Aorta (tissue), 5 donors: Measurements from ENCODE around the gene KRT73. TPM values are rescaled to one million over a fixed set of nuclear protein-coding genes. Genes with fewer than 3 reads are reported as not detected.

Source experiments
- ATAC-seq: fragments of 200-7000 bp; cut with Tn5 transposase; one replicate; pipeline ENCODE4 v1.9.1; 2022; ENCODE audit warnings: moderate library complexity; ENCODE audit not compliant: low FRiP score
- DNase-seq, 2 donors: peaks; one replicate each; pipeline ENCODE4 v3.0.0-alpha.2; 2020
- H3K27ac ChIP-seq, 2 donors: one replicate each; pipeline ENCODE4 v1.5.1; 2013; ENCODE audit warnings: low read length in 2 of 2, mild to moderate bottlenecking in 2 of 2, moderate library complexity in 2 of 2, control low read depth in 1 of 2, inconsistent platforms in 1 of 2, low read depth in 1 of 2
- H3K27me3 ChIP-seq, 2 donors: one replicate each; pipeline ENCODE4 v1.6.1; 2013; ENCODE audit warnings: control low read depth in 1 of 2, low read length in 1 of 2, mild to moderate bottlenecking in 1 of 2, moderate library complexity in 1 of 2; ENCODE audit not compliant: insufficient read depth in 2 of 2, control insufficient read depth in 1 of 2
- H3K36me3 ChIP-seq, 2 donors: one replicate each; pipeline ENCODE4 v1.6.1; 2013; ENCODE audit warnings: control low read depth in 1 of 2, low read length in 1 of 2, mild to moderate bottlenecking in 1 of 2; ENCODE audit not compliant: insufficient read depth in 2 of 2, control insufficient read depth in 1 of 2
- H3K4me1 ChIP-seq, 2 donors: one replicate each; pipeline ENCODE4 v1.6.1; 2013; ENCODE audit warnings: low read length in 2 of 2, control low read depth in 1 of 2, mild to moderate bottlenecking in 1 of 2, moderate library complexity in 1 of 2; ENCODE audit not compliant: insufficient read depth in 2 of 2, control insufficient read depth in 1 of 2
- H3K4me3 ChIP-seq, 2 donors: one replicate each; pipeline ENCODE4 v1.5.1; 2013; ENCODE audit warnings: low read length in 2 of 2, control low read depth in 1 of 2, mild to moderate bottlenecking in 1 of 2
- H3K9me3 ChIP-seq: one replicate; pipeline ENCODE4 v1.6.1; 2013; ENCODE audit warnings: mild to moderate bottlenecking, low read length; ENCODE audit not compliant: control insufficient read depth
- whole genome bisulfite sequencing, 2 donors: extraction: QIAGEN DNeasy Blood & Tissue Kit; methylation state at CpG; one replicate each; pipeline ENCODE4 v1.1.7; 2013; 5-methylcytosine and 5-hydroxymethylcytosine counted together
- intact Hi-C, 2 donors: fragments of 100-400 bp; cut with DNase I; formaldehyde crosslinking; loops; one replicate each; pipeline versions ENCODE4 v1.14.2 to v1.15.0; 2022
- polyA plus RNA-seq, 2 donors: library from polyadenylated mRNA; stranded (reverse); fragments of 200-250 nt; gene quantifications; one replicate each; pipeline ENCODE4 v1.2.3, GENCODE V29; 2013
- total RNA-seq, 2 donors: library from RNA; stranded (reverse); fragmentation: NEBNext Ultra II Directional; extraction: Animal tissue kit (Norgen Biotek cat#: 25700); gene quantifications; one replicate each; pipeline ENCODE4 v1.2.1, GENCODE V29; 2021
- donor health status: healthy with polysubstance abuse.
- donor health status: Bipolar disorder and iron deficiency.
- donor health status: DM: no; HTN: no; CAD: no.
- donor health status: DM: no; HTN: no; CAD: no.
- donor health status: DM: yes; HTN: yes; CAD: no.

Gene KRT73
- total and polyA plus RNA-seq, 4 donors = not detected

GRCh38 chr12:52566847-52567291, 51.5 kb downstream of the KRT73 start:
- DNase-seq (no peak), ATAC-seq (no peak)
- intact Hi-C loops = no loop called here
- no peaks in the 10 kb centered on the region for H3K9me3 ChIP-seq
- no peaks in the 10 kb centered on the region for H3K4me1 ChIP-seq
- no peaks in the 10 kb centered on the region for H3K27me3 ChIP-seq
- no peak overlapping the region for H3K4me3 ChIP-seq
- no peak overlapping the region for H3K27ac ChIP-seq
- no peaks in the 10 kb centered on the region for H3K36me3 ChIP-seq
- WGBS, 2 donors = 64 to 70% methylated on average over 8 of the region's 8 CpGs

- DNase-seq (peak in 1 of 2 donors; percentile 18), ATAC-seq (no peak)
- Histone ChIP-seq H3K4me3 (no peak overlapping the region), H3K27ac (no peak overlapping the region), H3K36me3 (no peaks in the 10 kb centered on the region), H3K4me1 (no peaks in the 10 kb centered on the region), H3K27me3 (no peaks in the 10 kb centered on the region), H3K9me3 (no peaks in the 10 kb centered on the region)
- 32 to 36% methylated on average over 1 of the region's 1 CpG for WGBS, 2 donors
- intact Hi-C loops = no loop called here
Observed at GRCh38 chr12:52564582-52564981, 53.8 kb downstream of the KRT73 start.

- intact Hi-C loops = no loop called here
- H3K36me3 ChIP-seq = no peaks in the 10 kb centered on the region
- H3K27ac ChIP-seq = no peak overlapping the region
- H3K27me3 ChIP-seq = no peaks in the 10 kb centered on the region
- ATAC-seq (no peak), DNase-seq (no peak)
- H3K4me1 ChIP-seq = no peaks in the 10 kb centered on the region
- 66% methylated on average over 3 of the region's 3 CpGs for WGBS, 2 donors
- H3K9me3 ChIP-seq = no peaks in the 10 kb centered on the region
- H3K4me3 ChIP-seq = no peak overlapping the region
Observed at GRCh38 chr12:52561880-52562449, 56.4 kb downstream of the KRT73 start.

- Histone ChIP-seq H3K4me1 (no peaks in the 10 kb centered on the region), H3K9me3 (no peaks in the 10 kb centered on the region), H3K27ac (no peak overlapping the region), H3K27me3 (no peaks in the 10 kb centered on the region), H3K36me3 (no peaks in the 10 kb centered on the region), H3K4me3 (no peak overlapping the region)
- intact Hi-C loops = no loop called here
- DNase-seq = peak in 1 of 2 donors; percentile 15
- ATAC-seq = no peak
- 68 to 75% methylated on average over 4 of the region's 4 CpGs for WGBS, 2 donors
Observed at GRCh38 chr12:52559979-52560378, 58.4 kb downstream of the KRT73 start.

- intact Hi-C loops = no loop called here
Observed at GRCh38 chr12:52558781-52559445, 59.4 kb downstream of the KRT73 start.

More at GRCh38 chr12:52558781-52559445, 59.4 kb downstream of the KRT73 start:
- Histone ChIP-seq H3K27me3 (no peaks in the 10 kb centered on the region), H3K36me3 (no peaks in the 10 kb centered on the region), H3K9me3 (no peaks in the 10 kb centered on the region), H3K4me3 (no peak overlapping the region), H3K27ac (no peak overlapping the region), H3K4me1 (no peaks in the 10 kb centered on the region)
- DNase-seq = peak in 1 of 2 donors; percentile 24
- WGBS, 2 donors = 73 to 75% methylated on average over 8 of the region's 8 CpGs
- ATAC-seq = peak; percentile 38

Other genes with a start within 250 kb of the KRT73 start
- not detected for gene KRT84, start 232.9 kb downstream of the KRT73 start, total RNA-seq
- gene KRT84, start 232.9 kb downstream of the KRT73 start, polyA plus RNA-seq = not detected
- not detected for gene KRT82, start 212.2 kb downstream of the KRT73 start, total RNA-seq
- gene KRT82, start 212.2 kb downstream of the KRT73 start, polyA plus RNA-seq = not detected
- not detected for gene KRT75, start 184.2 kb downstream of the KRT73 start, total RNA-seq
- gene KRT75, start 184.2 kb downstream of the KRT73 start, polyA plus RNA-seq = not detected
- not detected for gene KRT6B, start 166.4 kb downstream of the KRT73 start, total RNA-seq
- under 1 TPM in 1 of 2 donors, not detected in 1; 0.18 TPM for gene KRT6B, start 166.4 kb downstream of the KRT73 start, polyA plus RNA-seq
- not detected for gene KRT6C, start 144.8 kb downstream of the KRT73 start, total RNA-seq
- under 1 TPM; 0.08 to 0.25 TPM for gene KRT6C, start 144.8 kb downstream of the KRT73 start, polyA plus RNA-seq
- gene KRT6A, start 125.3 kb downstream of the KRT73 start, total RNA-seq = not detected
- gene KRT6A, start 125.3 kb downstream of the KRT73 start, polyA plus RNA-seq = 1 to 10 TPM in 1 of 2 donors, under 1 TPM in 1; 0.38 to 1.8 TPM
- gene KRT5, start 98.2 kb downstream of the KRT73 start, total RNA-seq = under 1 TPM in 1 of 2 donors, not detected in 1; 0.87 TPM
- gene KRT5, start 98.2 kb downstream of the KRT73 start, polyA plus RNA-seq = 1 to 10 TPM; 1.4 to 2.4 TPM
- not detected for gene KRT71, start 65.4 kb downstream of the KRT73 start, total RNA-seq
- gene KRT71, start 65.4 kb downstream of the KRT73 start, polyA plus RNA-seq = not detected
- not detected for gene KRT74, start 44.7 kb downstream of the KRT73 start, total RNA-seq
- gene KRT74, start 44.7 kb downstream of the KRT73 start, polyA plus RNA-seq = not detected
- gene KRT72, start 17.1 kb downstream of the KRT73 start, total RNA-seq = not detected
- gene KRT72, start 17.1 kb downstream of the KRT73 start, polyA plus RNA-seq = 1 to 10 TPM in 1 of 2 donors, not detected in 1; 1.6 TPM
- not detected for gene KRT2, start 33.7 kb upstream of the KRT73 start, total RNA-seq
- gene KRT2, start 33.7 kb upstream of the KRT73 start, polyA plus RNA-seq = under 1 TPM; 0.05 to 0.50 TPM
- gene KRT1, start 61.8 kb upstream of the KRT73 start, total RNA-seq = under 1 TPM in 1 of 2 donors, not detected in 1; 0.51 TPM
- gene KRT1, start 61.8 kb upstream of the KRT73 start, polyA plus RNA-seq = not detected
- gene KRT77, start 85.0 kb upstream of the KRT73 start, total RNA-seq = not detected
- not detected for gene KRT77, start 85.0 kb upstream of the KRT73 start, polyA plus RNA-seq
- gene KRT76, start 158.8 kb upstream of the KRT73 start, total RNA-seq = not detected
- not detected for gene KRT76, start 158.8 kb upstream of the KRT73 start, polyA plus RNA-seq
- not detected for gene KRT3, start 177.6 kb upstream of the KRT73 start, total RNA-seq
- gene KRT3, start 177.6 kb upstream of the KRT73 start, polyA plus RNA-seq = not detected
- gene KRT4, start 195.6 kb upstream of the KRT73 start, total RNA-seq = not detected
- 1 to 10 TPM; 3.9 to 4.6 TPM for gene KRT4, start 195.6 kb upstream of the KRT73 start, polyA plus RNA-seq
- gene KRT79, start 215.8 kb upstream of the KRT73 start, total RNA-seq = not detected
- not detected for gene KRT79, start 215.8 kb upstream of the KRT73 start, polyA plus RNA-seq
- not detected for gene KRT78, start 230.4 kb upstream of the KRT73 start, total RNA-seq
- 1 to 10 TPM in 1 of 2 donors, under 1 TPM in 1; 0.10 to 2.0 TPM for gene KRT78, start 230.4 kb upstream of the KRT73 start, polyA plus RNA-seq